DOHH2 (cell line): Measurements from ENCODE around the gene CD28.

Experiments used
- EZH2phosphoT487 ChIP-seq: fragments of 200-600 bp; sonication (generic); IDR thresholded peaks from 2 replicates; pipeline ENCODE4 v1.6.1; 2017; ENCODE audit warnings: borderline replicate concordance, mild to moderate bottlenecking, antibody characterized with exemption, low read length, moderate library complexity, mixed read lengths
- TF ChIP-seq, protein P1 (sequence below): fragments of 200-600 bp; sonication (generic); IDR thresholded peaks from one replicate; pipeline ENCODE4 v1.5.1; 2014; ENCODE audit warnings: antibody characterized with exemption, mild to moderate bottlenecking, low read depth, low read length; ENCODE audit not compliant: poor library complexity, severe bottlenecking

DNA sequence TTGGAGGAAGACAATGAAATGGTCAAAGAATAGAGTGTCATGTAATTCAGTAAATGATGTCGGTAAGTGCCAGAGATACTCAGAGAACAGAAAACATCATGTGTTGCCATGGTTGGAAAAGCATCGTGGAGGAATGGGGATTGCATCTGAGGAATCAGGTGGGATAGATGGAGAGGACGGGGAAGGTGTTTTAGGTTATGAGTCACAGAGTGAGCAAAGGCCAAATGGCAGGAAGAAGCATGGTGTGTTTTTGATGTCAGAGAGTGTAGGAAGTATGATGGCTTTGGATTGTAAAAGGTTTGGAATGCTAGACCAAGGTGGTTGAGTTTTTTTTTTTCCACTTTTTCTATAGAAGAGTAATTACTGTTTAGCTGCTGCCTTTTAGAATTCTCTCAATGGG is 27.5 kb upstream of the CD28 start:
- TF ChIP-seq, protein P1, sequence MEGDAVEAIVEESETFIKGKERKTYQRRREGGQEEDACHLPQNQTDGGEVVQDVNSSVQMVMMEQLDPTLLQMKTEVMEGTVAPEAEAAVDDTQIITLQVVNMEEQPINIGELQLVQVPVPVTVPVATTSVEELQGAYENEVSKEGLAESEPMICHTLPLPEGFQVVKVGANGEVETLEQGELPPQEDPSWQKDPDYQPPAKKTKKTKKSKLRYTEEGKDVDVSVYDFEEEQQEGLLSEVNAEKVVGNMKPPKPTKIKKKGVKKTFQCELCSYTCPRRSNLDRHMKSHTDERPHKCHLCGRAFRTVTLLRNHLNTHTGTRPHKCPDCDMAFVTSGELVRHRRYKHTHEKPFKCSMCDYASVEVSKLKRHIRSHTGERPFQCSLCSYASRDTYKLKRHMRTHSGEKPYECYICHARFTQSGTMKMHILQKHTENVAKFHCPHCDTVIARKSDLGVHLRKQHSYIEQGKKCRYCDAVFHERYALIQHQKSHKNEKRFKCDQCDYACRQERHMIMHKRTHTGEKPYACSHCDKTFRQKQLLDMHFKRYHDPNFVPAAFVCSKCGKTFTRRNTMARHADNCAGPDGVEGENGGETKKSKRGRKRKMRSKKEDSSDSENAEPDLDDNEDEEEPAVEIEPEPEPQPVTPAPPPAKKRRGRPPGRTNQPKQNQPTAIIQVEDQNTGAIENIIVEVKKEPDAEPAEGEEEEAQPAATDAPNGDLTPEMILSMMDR, result no peak
- TF ChIP-seq EZH2phosphoT487, result no peak
